Caco-2 (cell line): ENCODE data around the gene KLHL5. TPM values are rescaled to one million over a fixed set of nuclear protein-coding genes. Genes with fewer than 3 reads are reported as not detected.

Source experiments
- BruUV-seq: library from RNA; stranded (reverse); fragments of 400-500 nt; replicated peaks from 2 replicates; lab custom pipeline; 2021; lab: Mats Ljungman, UMichigan
- CTCF ChIA-PET: fragments of 300-600 bp; sonication (Branson Sonifier 250); formaldehyde crosslinking; loops from one replicate; lab custom pipeline; 2022; ENCODE audit warnings: antibody characterized with exemption; lab: Charles Lee
- POLR2A ChIA-PET: fragments of 300-600 bp; sonication (Branson Sonifier 250); formaldehyde crosslinking; loops from one replicate; lab custom pipeline; 2022; ENCODE audit warnings: antibody characterized with exemption; lab: Charles Lee
- DNase-seq, 2 experiments: peaks; one replicate each; pipeline versions ENCODE4 v3.0.0 to v3.0.0-alpha.2; 2020 to 2022
- H3K27me3 ChIP-seq: replicated peaks from 2 replicates; pipeline ENCODE4 v1.6.0; 2011; ENCODE audit warnings: low read length; ENCODE audit not compliant: control insufficient read depth, insufficient read depth
- H3K36me3 ChIP-seq: 2 replicates; pipeline ENCODE4 v1.5.1; 2011; ENCODE audit warnings: low read length; ENCODE audit not compliant: control insufficient read depth, insufficient read depth
- H3K4me1 ChIP-seq: fragments of 250-450 bp; sonication (Bioruptor Pico); 2 replicates; pipeline ENCODE4 v1.5.1; 2020; ENCODE audit warnings: mild to moderate bottlenecking
- H3K4me3 ChIP-seq: 2 replicates; pipeline ENCODE4 v1.5.1; 2011; ENCODE audit warnings: low read depth, mild to moderate bottlenecking, control low read depth, low read length
- H3K9me3 ChIP-seq: fragments of 250-450 bp; sonication (Bioruptor Pico); 2 replicates; pipeline ENCODE4 v1.5.1; 2020; ENCODE audit warnings: mild to moderate bottlenecking, moderate library complexity
- H3K27ac Mint-ChIP-seq: one replicate; pipeline ENCODE4 v1.8.0; 2022; ENCODE audit warnings: mixed read lengths; ENCODE audit not compliant: unreplicated experiment
- H3K27me3 Mint-ChIP-seq: one replicate; pipeline ENCODE4 v1.8.0; 2022; ENCODE audit warnings: mixed read lengths; ENCODE audit not compliant: insufficient read depth, unreplicated experiment
- H3K36me3 Mint-ChIP-seq: one replicate; pipeline ENCODE4 v1.8.0; 2022; ENCODE audit warnings: mild to moderate bottlenecking, mixed read lengths; ENCODE audit not compliant: insufficient read depth, unreplicated experiment
- H3K4me1 Mint-ChIP-seq: one replicate; pipeline ENCODE4 v1.8.0; 2022; ENCODE audit warnings: low read depth, mixed read lengths; ENCODE audit not compliant: unreplicated experiment
- H3K4me3 Mint-ChIP-seq: one replicate; pipeline ENCODE4 v1.8.0; 2022; ENCODE audit warnings: mild to moderate bottlenecking, moderate library complexity, mixed read lengths; ENCODE audit not compliant: unreplicated experiment
- H3K9me3 Mint-ChIP-seq: one replicate; pipeline ENCODE4 v1.8.0; 2022; ENCODE audit warnings: mixed read lengths; ENCODE audit not compliant: unreplicated experiment
- CTCF ChIP-seq, 2 experiments: fragments of 200-600 bp in 1 of 2; IDR thresholded peaks; 1 replicate in 1 of 2; 2 replicates in 1 of 2; pipeline versions ENCODE4 v1.5.1 to v1.8.0; 2011 to 2022; ENCODE audit warnings: antibody characterized with exemption in 1 of 2, control low read depth in 1 of 2, inconsistent platforms in 1 of 2, low read depth in 1 of 2, low read length in 1 of 2, mild to moderate bottlenecking in 1 of 2, moderate library complexity in 1 of 2; ENCODE audit not compliant: insufficient read depth in 1 of 2, severe bottlenecking in 1 of 2, unreplicated experiment in 1 of 2
- intact Hi-C: fragments of 100-400 bp; cut with micrococcal nuclease; formaldehyde crosslinking; loops from one replicate; pipeline ENCODE4 v1.10.0; 2022; ENCODE audit not compliant: unreplicated experiment
- total RNA-seq: library from RNA; stranded (reverse); gene quantifications from 2 replicates; pipeline ENCODE4 v1.2.3, GENCODE V29; 2022

KLHL5 gene
- total RNA-seq, 1 experiment from 2014 or later = 96.5 TPM

GRCh38 chr4:39024311-39024865 is 37.6 kb upstream of the KLHL5 start:
- Histone ChIP-seq H3K9me3 (no peaks in the 10 kb centered on the region), H3K27me3 (no peaks in the 10 kb centered on the region), H3K36me3 (no peaks in the 10 kb centered on the region), H3K4me3 (no peak overlapping the region), H3K4me1 (no peaks in the 10 kb centered on the region)
- POLR2A ChIA-PET = no interaction called here
- no peaks in the 10 kb centered on the region for H3K27me3 Mint-ChIP-seq
- DNase-seq = no peak
- no peak for TF ChIP-seq CTCF (IDR thresholded peaks at IDR 0.05; ENCODE audit: insufficient read depth in 1 of 2, low read depth in 1 of 2, low read length in 1 of 2, severe bottlenecking in 1 of 2, unreplicated experiment in 1 of 2)
- peaks cover 7% of the 10 kb centered on the region for H3K9me3 Mint-ChIP-seq
- no peak overlapping the region for H3K4me3 Mint-ChIP-seq
- H3K36me3 Mint-ChIP-seq = no peaks in the 10 kb centered on the region
- no peak overlapping the region for H3K27ac Mint-ChIP-seq
- CTCF ChIA-PET = no interaction called here
- no TSS peak for BruUV-seq
- intact Hi-C loops = no loop called here
- no peaks in the 10 kb centered on the region for H3K4me1 Mint-ChIP-seq

GRCh38 chr4:39025552-39026085 is 36.4 kb upstream of the KLHL5 start:
- Mint-ChIP-seq H3K4me1 (no peaks in the 10 kb centered on the region), H3K27me3 (no peaks in the 10 kb centered on the region), H3K27ac (no peak overlapping the region), H3K4me3 (no peak overlapping the region), H3K36me3 (no peaks in the 10 kb centered on the region), H3K9me3 (peaks cover 7% of the 10 kb centered on the region)
- POLR2A ChIA-PET = no interaction called here
- no peaks in the 10 kb centered on the region for H3K27me3 ChIP-seq
- no peaks in the 10 kb centered on the region for H3K9me3 ChIP-seq
- no peaks in the 10 kb centered on the region for H3K36me3 ChIP-seq
- no TSS peak for BruUV-seq
- no peaks in the 10 kb centered on the region for H3K4me1 ChIP-seq
- H3K4me3 ChIP-seq = no peak overlapping the region
- intact Hi-C loops = no loop called here
- CTCF ChIA-PET = no interaction called here
- DNase-seq = no peak
- TF ChIP-seq CTCF (IDR thresholded peaks at IDR 0.05; ENCODE audit: insufficient read depth in 1 of 2, low read depth in 1 of 2, low read length in 1 of 2, severe bottlenecking in 1 of 2, unreplicated experiment in 1 of 2) = no peak

GRCh38 chr4:39026096-39026495 is 35.9 kb upstream of the KLHL5 start:
- Mint-ChIP-seq H3K9me3 (peaks cover 7% of the 10 kb centered on the region), H3K27me3 (no peaks in the 10 kb centered on the region), H3K27ac (no peak overlapping the region), H3K36me3 (no peaks in the 10 kb centered on the region), H3K4me1 (no peaks in the 10 kb centered on the region), H3K4me3 (no peak overlapping the region)
- H3K27me3 ChIP-seq = no peaks in the 10 kb centered on the region
- intact Hi-C loops = no loop called here
- H3K4me3 ChIP-seq = no peak overlapping the region
- H3K4me1 ChIP-seq = no peaks in the 10 kb centered on the region
- TF ChIP-seq CTCF (IDR thresholded peaks at IDR 0.05; ENCODE audit: insufficient read depth in 1 of 2, low read depth in 1 of 2, low read length in 1 of 2, severe bottlenecking in 1 of 2, unreplicated experiment in 1 of 2) = no peak
- BruUV-seq = no TSS peak
- H3K36me3 ChIP-seq = no peaks in the 10 kb centered on the region
- no peaks in the 10 kb centered on the region for H3K9me3 ChIP-seq
- no peak for DNase-seq
- POLR2A ChIA-PET = no interaction called here
- CTCF ChIA-PET = no interaction called here
